H9 (cell line): Measurements from ENCODE around the gene CHRND. TPM values are rescaled to one million over a fixed set of nuclear protein-coding genes. Genes with fewer than 3 reads are reported as not detected.

Experiments used
- DNase-seq: peaks from one replicate; pipeline ENCODE4 v3.0.0-alpha.2; 2017
- H2AFZ ChIP-seq: one replicate; pipeline ENCODE4 v1.6.1; 2013; ENCODE audit warnings: mild to moderate bottlenecking, low read length, control low read depth, moderate library complexity
- H2AK5ac ChIP-seq: 2 replicates; pipeline ENCODE4 v1.6.1; 2013; ENCODE audit warnings: low read length, control low read depth, mixed read lengths; ENCODE audit not compliant: insufficient read length
- H2BK120ac ChIP-seq: one replicate; pipeline ENCODE4 v1.6.1; 2013; ENCODE audit warnings: low read depth, mild to moderate bottlenecking, low read length, control low read depth, inconsistent platforms; ENCODE audit not compliant: poor library complexity, severe bottlenecking
- H2BK12ac ChIP-seq: 2 replicates; pipeline ENCODE4 v1.6.1; 2013; ENCODE audit warnings: low read length, control low read depth, mixed read lengths, low read depth; ENCODE audit not compliant: insufficient read length
- H2BK15ac ChIP-seq: 2 replicates; pipeline ENCODE4 v1.6.1; 2013; ENCODE audit warnings: low read depth, low read length, control low read depth
- H2BK20ac ChIP-seq: one replicate; pipeline ENCODE4 v1.6.1; 2013; ENCODE audit warnings: low read depth, mild to moderate bottlenecking, low read length, control low read depth, inconsistent platforms; ENCODE audit not compliant: poor library complexity, severe bottlenecking
- H2BK5ac ChIP-seq: 2 replicates; pipeline ENCODE4 v1.6.1; 2013; ENCODE audit warnings: low read length, control low read depth, mixed read lengths; ENCODE audit not compliant: insufficient read length
- H3K14ac ChIP-seq: 2 replicates; pipeline ENCODE4 v1.6.1; 2013; ENCODE audit warnings: low read length, control low read depth; ENCODE audit not compliant: insufficient read depth
- H3K18ac ChIP-seq: 2 replicates; pipeline ENCODE4 v1.6.1; 2013; ENCODE audit warnings: low read depth, mild to moderate bottlenecking, mixed read lengths, low read length, control low read depth; ENCODE audit not compliant: insufficient read length
- H3K23ac ChIP-seq: 2 replicates; pipeline ENCODE4 v1.6.1; 2013; ENCODE audit warnings: low read length, control low read depth, mixed read lengths, low read depth; ENCODE audit not compliant: insufficient read length
- H3K23me2 ChIP-seq: 2 replicates; pipeline ENCODE4 v1.6.1; 2013; ENCODE audit warnings: low read depth, mild to moderate bottlenecking, mixed read lengths, low read length, control low read depth; ENCODE audit not compliant: insufficient read length, poor library complexity, severe bottlenecking
- H3K27ac ChIP-seq: 2 replicates; pipeline ENCODE4 v1.5.1; 2013; ENCODE audit warnings: low read length, control low read depth, mixed read lengths, low read depth; ENCODE audit not compliant: insufficient read length
- H3K27me3 ChIP-seq: 2 replicates; pipeline ENCODE4 v1.6.1; 2013; ENCODE audit warnings: low read length, control low read depth, inconsistent platforms; ENCODE audit not compliant: insufficient read depth
- H3K4ac ChIP-seq: 2 replicates; pipeline ENCODE4 v1.6.1; 2013; ENCODE audit warnings: low read depth, mild to moderate bottlenecking, control low read depth, inconsistent platforms, low read length, moderate library complexity
- H3K4me1 ChIP-seq: 2 replicates; pipeline ENCODE4 v1.6.1; 2013; ENCODE audit warnings: low read length, control low read depth, inconsistent platforms; ENCODE audit not compliant: insufficient read depth
- H3K4me2 ChIP-seq: 2 replicates; pipeline ENCODE4 v1.6.1; 2013; ENCODE audit warnings: low read length, control low read depth, mixed read lengths; ENCODE audit not compliant: insufficient read length, insufficient read depth
- H3K56ac ChIP-seq: 2 replicates; pipeline ENCODE4 v1.6.1; 2013; ENCODE audit warnings: low read depth, mild to moderate bottlenecking, mixed read lengths, low read length, control low read depth; ENCODE audit not compliant: insufficient read length
- H3K79me1 ChIP-seq: 2 replicates; pipeline ENCODE4 v1.6.1; 2013; ENCODE audit warnings: low read depth, mild to moderate bottlenecking, moderate library complexity, low read length, control low read depth, inconsistent platforms; ENCODE audit not compliant: insufficient read depth, poor library complexity, severe bottlenecking
- H3K79me2 ChIP-seq: 2 replicates; pipeline ENCODE4 v1.6.1; 2013; ENCODE audit warnings: low read length, control low read depth, inconsistent platforms; ENCODE audit not compliant: insufficient read depth
- H3K9ac ChIP-seq: 2 replicates; pipeline ENCODE4 v1.6.1; 2013; ENCODE audit warnings: low read length, control low read depth, mixed read lengths; ENCODE audit not compliant: insufficient read length; ENCODE audit errors: extremely low read depth
- H3K9me3 ChIP-seq: one replicate; pipeline ENCODE4 v1.6.1; 2013; ENCODE audit warnings: low read depth, low read length, inconsistent platforms; ENCODE audit not compliant: control insufficient read depth
- H3T11ph ChIP-seq: one replicate; pipeline ENCODE4 v1.6.1; 2013; ENCODE audit warnings: mild to moderate bottlenecking, low read length, control low read depth, inconsistent platforms
- H4K20me1 ChIP-seq: one replicate; pipeline ENCODE4 v1.6.1; 2013; ENCODE audit not compliant: control insufficient read depth, insufficient read length, insufficient read depth
- H4K5ac ChIP-seq: 2 replicates; pipeline ENCODE4 v1.6.1; 2013; ENCODE audit warnings: low read depth, mild to moderate bottlenecking, mixed read lengths, low read length, control low read depth; ENCODE audit not compliant: insufficient read length
- H4K8ac ChIP-seq: replicated peaks from 2 replicates; pipeline ENCODE4 v1.6.1; 2013; ENCODE audit warnings: low read length, control low read depth, mixed read lengths, low read depth; ENCODE audit not compliant: insufficient read length
- H4K91ac ChIP-seq: 2 replicates; pipeline ENCODE4 v1.6.1; 2013; ENCODE audit warnings: low read depth, mild to moderate bottlenecking, moderate library complexity, mixed read lengths, low read length, control low read depth; ENCODE audit not compliant: insufficient read length
- H3K27ac Mint-ChIP-seq, 3 experiments: 2 replicates in 2 of 3; 3 replicates in 1 of 3; pipeline ENCODE4 v1.8.0; 2020 to 2021; ENCODE audit warnings: mixed read lengths in 3 of 3, mild to moderate bottlenecking in 1 of 3, moderate library complexity in 1 of 3
- H3K27me3 Mint-ChIP-seq: 2 replicates; pipeline ENCODE4 v1.8.0; 2021; ENCODE audit warnings: low read depth, mild to moderate bottlenecking, moderate library complexity, mixed read lengths
- H3K36me3 Mint-ChIP-seq, 3 experiments: 2 replicates in 2 of 3; 3 replicates in 1 of 3; pipeline ENCODE4 v1.8.0; 2020 to 2021; ENCODE audit warnings: low read depth in 3 of 3, mixed read lengths in 3 of 3; ENCODE audit not compliant: insufficient read depth in 1 of 3
- H3K4me1 Mint-ChIP-seq, 2 experiments: 2 replicates each; pipeline ENCODE4 v1.8.0; 2020; ENCODE audit warnings: mixed read lengths in 2 of 2
- H3K4me3 Mint-ChIP-seq, 2 experiments: 2 replicates in 1 of 2; 3 replicates in 1 of 2; pipeline ENCODE4 v1.8.0; 2020 to 2021; ENCODE audit warnings: mild to moderate bottlenecking in 2 of 2, mixed read lengths in 2 of 2, moderate library complexity in 1 of 2
- H3K9me3 Mint-ChIP-seq, 2 experiments: 2 replicates in 1 of 2; 3 replicates in 1 of 2; pipeline ENCODE4 v1.8.0; 2020; ENCODE audit warnings: mild to moderate bottlenecking in 2 of 2, mixed read lengths in 2 of 2, moderate library complexity in 1 of 2
- WGBS: extraction: QIAGEN DNeasy Blood & Tissue Kit; methylation state at CpG from one replicate; pipeline ENCODE4 v1.1.7; 2013; ENCODE audit warnings: missing lambda C conversion rate, low lambda C conversion rate, mixed read lengths; ENCODE audit not compliant: insufficient read length; ENCODE audit errors: extremely low coverage; 5-methylcytosine and 5-hydroxymethylcytosine counted together
- total RNA-seq: library from RNA; stranded (reverse); gene quantifications from 2 replicates; pipeline ENCODE4 v1.2.1, GENCODE V29; 2021
- TF ChIP-seq, protein P1 (sequence below): fragments of 200-600 bp; sonication (generic); conservative IDR thresholded peaks from 3 replicates; pipeline ENCODE4 v1.8.0; 2021; ENCODE audit warnings: antibody characterized with exemption, mild to moderate bottlenecking

The CHRND gene
- total RNA-seq, 1 experiment from 2014 or later, result not detected

DNA sequence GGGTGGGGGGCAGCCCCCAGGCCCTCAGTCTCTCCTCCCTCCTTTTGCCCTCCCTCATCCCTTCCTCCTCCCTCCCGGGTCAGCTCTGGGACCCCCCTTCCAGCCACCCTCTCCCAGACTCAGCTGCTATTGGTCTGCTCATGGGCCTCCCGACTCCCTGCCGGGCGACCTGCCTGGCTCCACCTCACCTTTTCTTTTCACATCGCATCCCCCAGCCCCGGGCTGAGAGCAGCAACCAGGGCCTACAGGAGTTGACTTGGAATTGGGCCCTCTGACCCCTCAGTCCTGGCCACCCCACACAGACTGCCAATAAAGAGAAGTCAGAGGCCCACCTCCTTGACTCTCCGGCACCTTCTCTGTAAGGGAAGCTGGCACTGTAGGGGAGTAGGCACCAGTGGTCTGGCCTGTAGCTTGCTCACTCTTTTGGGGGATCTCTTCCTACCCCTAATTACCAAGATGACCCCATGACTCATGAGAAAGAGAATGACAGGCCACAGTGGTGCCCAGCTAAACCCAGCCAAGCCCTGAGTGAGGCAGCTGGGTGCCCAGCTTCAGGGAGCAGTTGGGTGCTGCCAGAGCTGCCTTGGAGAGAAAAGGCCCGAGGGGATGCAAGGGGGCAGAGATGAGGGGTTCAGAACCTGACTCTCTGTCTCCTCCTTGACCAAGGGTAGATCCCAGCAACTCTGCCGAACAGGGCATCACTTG, 36.3 kb upstream of the CHRND start:
- no peaks in the 10 kb centered on the region for H3K9me3 ChIP-seq
- H2AFZ ChIP-seq, result no peak overlapping the region
- Mint-ChIP-seq H3K9me3 (no peaks in the 10 kb centered on the region; a peak in 1 of 5 replicates), H3K4me3 (peak overlapping the region in 1 of 2 experiments; percentile 10; a peak in 1 of 5 replicates), H3K36me3 (peaks cover 0 to under 1% (median 0%) of the 10 kb centered on the region in 3 experiments; a peak in 2 of 7 replicates), H3K4me1 (peaks cover 28 to 48% of the 10 kb centered on the region in 2 experiments), H3K27me3 (peaks cover 71% of the 10 kb centered on the region), H3K27ac (no peak overlapping the region)
- H3K18ac ChIP-seq, result no peak overlapping the region
- no peak overlapping the region for H2BK5ac ChIP-seq
- H2BK20ac ChIP-seq, result no peak overlapping the region
- H3K23ac ChIP-seq, result no peak overlapping the region
- H3K9ac ChIP-seq, result no peak overlapping the region
- H4K20me1 ChIP-seq, result no peaks in the 10 kb centered on the region
- H2BK12ac ChIP-seq, result no peak overlapping the region
- no peak overlapping the region for H2BK15ac ChIP-seq
- no peak overlapping the region for H3K4me2 ChIP-seq
- H3K27me3 ChIP-seq, result peaks cover 28% of the 10 kb centered on the region
- H3K14ac ChIP-seq, result no peak overlapping the region
- peaks cover 9% of the 10 kb centered on the region for H3K23me2 ChIP-seq
- peak; percentile 47 for DNase-seq
- no peak overlapping the region for H3K4ac ChIP-seq
- no peak overlapping the region for H4K91ac ChIP-seq
- no peaks in the 10 kb centered on the region for H3K79me2 ChIP-seq
- no peak overlapping the region for H2BK120ac ChIP-seq
- TF ChIP-seq, protein P1, sequence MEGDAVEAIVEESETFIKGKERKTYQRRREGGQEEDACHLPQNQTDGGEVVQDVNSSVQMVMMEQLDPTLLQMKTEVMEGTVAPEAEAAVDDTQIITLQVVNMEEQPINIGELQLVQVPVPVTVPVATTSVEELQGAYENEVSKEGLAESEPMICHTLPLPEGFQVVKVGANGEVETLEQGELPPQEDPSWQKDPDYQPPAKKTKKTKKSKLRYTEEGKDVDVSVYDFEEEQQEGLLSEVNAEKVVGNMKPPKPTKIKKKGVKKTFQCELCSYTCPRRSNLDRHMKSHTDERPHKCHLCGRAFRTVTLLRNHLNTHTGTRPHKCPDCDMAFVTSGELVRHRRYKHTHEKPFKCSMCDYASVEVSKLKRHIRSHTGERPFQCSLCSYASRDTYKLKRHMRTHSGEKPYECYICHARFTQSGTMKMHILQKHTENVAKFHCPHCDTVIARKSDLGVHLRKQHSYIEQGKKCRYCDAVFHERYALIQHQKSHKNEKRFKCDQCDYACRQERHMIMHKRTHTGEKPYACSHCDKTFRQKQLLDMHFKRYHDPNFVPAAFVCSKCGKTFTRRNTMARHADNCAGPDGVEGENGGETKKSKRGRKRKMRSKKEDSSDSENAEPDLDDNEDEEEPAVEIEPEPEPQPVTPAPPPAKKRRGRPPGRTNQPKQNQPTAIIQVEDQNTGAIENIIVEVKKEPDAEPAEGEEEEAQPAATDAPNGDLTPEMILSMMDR, result no peak
- no peak overlapping the region for H4K8ac ChIP-seq
- no peak overlapping the region for H2AK5ac ChIP-seq
- peaks cover 2% of the 10 kb centered on the region; the same call in 1 of the 2 replicates for H3K4me1 ChIP-seq
- H3T11ph ChIP-seq, result no peak overlapping the region
- H4K5ac ChIP-seq, result no peak overlapping the region
- H3K79me1 ChIP-seq, result no peaks in the 10 kb centered on the region
- H3K56ac ChIP-seq, result no peak overlapping the region
- H3K27ac ChIP-seq, result no peak overlapping the region
- WGBS, result no CpG with 5 or more reads among the region's 9 CpGs
